Smooth muscle cell (in vitro differentiated cells): ENCODE data around the gene FAS. TPM values are rescaled to one million over a fixed set of nuclear protein-coding genes. Genes with fewer than 3 reads are reported as not detected.

ENCODE experiments used
- DNase-seq: peaks from one replicate; lab custom pipeline; 2025; ENCODE audit not compliant: unreplicated experiment; lab: John Stamatoyannopoulos, UW
- H2AFZ ChIP-seq: fragments of 200-600 bp; sonication (generic); 2 replicates; pipeline ENCODE4 v1.6.0; 2016; ENCODE audit warnings: antibody characterized with exemption, low read depth, mild to moderate bottlenecking
- H3F3A ChIP-seq: fragments of 200-600 bp; sonication (generic); 2 replicates; pipeline ENCODE4 v1.6.0; 2017; ENCODE audit warnings: antibody characterized with exemption, low read depth
- H3K27ac ChIP-seq: fragments of 200-600 bp; sonication (generic); 2 replicates; pipeline ENCODE4 v1.5.1; 2016; ENCODE audit warnings: low read depth, mild to moderate bottlenecking
- H3K27me3 ChIP-seq: fragments of 200-600 bp; sonication (generic); 2 replicates; pipeline ENCODE4 v1.6.1; 2016; ENCODE audit warnings: low read depth, mild to moderate bottlenecking
- H3K36me3 ChIP-seq: fragments of 200-600 bp; sonication (generic); 2 replicates; pipeline ENCODE4 v1.5.1; 2016; ENCODE audit warnings: low read depth
- H3K4me1 ChIP-seq: fragments of 200-600 bp; sonication (generic); 2 replicates; pipeline ENCODE4 v1.5.1; 2016; ENCODE audit warnings: low read depth
- H3K4me2 ChIP-seq: fragments of 200-600 bp; sonication (generic); 2 replicates; pipeline ENCODE4 v1.6.0; 2016; ENCODE audit warnings: mild to moderate bottlenecking
- H3K4me3 ChIP-seq: fragments of 200-600 bp; sonication (generic); 2 replicates; pipeline ENCODE4 v1.5.1; 2016; ENCODE audit warnings: mild to moderate bottlenecking
- H3K79me2 ChIP-seq: fragments of 200-600 bp; sonication (generic); 2 replicates; pipeline ENCODE4 v1.6.0; 2016; ENCODE audit warnings: low read depth, mild to moderate bottlenecking
- H3K9ac ChIP-seq: fragments of 200-600 bp; sonication (generic); 2 replicates; pipeline ENCODE4 v1.6.0; 2016; ENCODE audit warnings: low read depth
- H3K9me3 ChIP-seq: fragments of 200-600 bp; sonication (generic); replicated peaks from 2 replicates; pipeline ENCODE4 v1.5.1; 2016; ENCODE audit warnings: low read depth
- H4K20me1 ChIP-seq: fragments of 200-600 bp; sonication (generic); 2 replicates; pipeline ENCODE4 v1.6.0; 2016; ENCODE audit warnings: low read depth
- CTCF ChIP-seq: fragments of 200-600 bp; sonication (generic); IDR thresholded peaks from 2 replicates; pipeline ENCODE4 v1.5.1; 2017; ENCODE audit warnings: borderline replicate concordance, mild to moderate bottlenecking, antibody characterized with exemption; ENCODE audit not compliant: insufficient read depth, poor library complexity, severe bottlenecking
- WGBS: methylation state at CpG from one replicate; pipeline ENCODE4 v1.1.7; 2016; ENCODE audit warnings: low lambda C conversion rate; 5-methylcytosine and 5-hydroxymethylcytosine counted together
- polyA plus RNA-seq: library from polyadenylated mRNA; unstranded; fragments of >200 nt; fragmentation: Nextera tagmentation; extraction: Ambion mirVana; gene quantifications from 2 replicates; pipeline ENCODE4 v1.2.1, GENCODE V29; 2016
- total RNA-seq: library from RNA; depleted of rRNA; stranded (reverse); fragments of >200 nt; gene quantifications from 2 replicates; pipeline ENCODE4 v1.2.3, GENCODE V29; 2014

The FAS gene
- total RNA-seq (21.8 and 26.7 TPM in 2 replicates), polyA plus RNA-seq (9.9 and 14.4 TPM in 2 replicates)

DNA sequence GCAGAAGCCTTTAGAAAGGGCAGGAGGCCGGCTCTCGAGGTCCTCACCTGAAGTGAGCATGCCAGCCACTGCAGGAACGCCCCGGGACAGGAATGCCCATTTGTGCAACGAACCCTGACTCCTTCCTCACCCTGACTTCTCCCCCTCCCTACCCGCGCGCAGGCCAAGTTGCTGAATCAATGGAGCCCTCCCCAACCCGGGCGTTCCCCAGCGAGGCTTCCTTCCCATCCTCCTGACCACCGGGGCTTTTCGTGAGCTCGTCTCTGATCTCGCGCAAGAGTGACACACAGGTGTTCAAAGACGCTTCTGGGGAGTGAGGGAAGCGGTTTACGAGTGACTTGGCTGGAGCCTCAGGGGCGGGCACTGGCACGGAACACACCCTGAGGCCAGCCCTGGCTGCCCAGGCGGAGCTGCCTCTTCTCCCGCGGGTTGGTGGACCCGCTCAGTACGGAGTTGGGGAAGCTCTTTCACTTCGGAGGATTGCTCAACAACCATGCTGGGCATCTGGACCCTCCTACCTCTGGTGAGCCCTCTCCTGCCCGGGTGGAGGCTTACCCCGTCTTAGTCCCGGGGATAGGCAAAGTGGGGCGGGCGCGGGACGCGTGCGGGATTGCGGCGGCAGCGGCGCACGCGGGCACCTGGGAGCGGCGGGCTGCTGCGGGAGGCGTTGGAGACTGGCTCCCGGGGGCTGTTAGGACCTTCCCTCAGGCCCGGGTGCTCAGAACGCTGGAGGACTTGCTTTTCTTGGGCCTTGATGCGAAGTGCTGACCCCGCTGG is at the start of gene FAS:
FAS (plus strand) TSS at position 415 of the 777 bp plus-strand sequence; CDS start at position 494, 79 bp downstream.
- Histone ChIP-seq H4K20me1 (no peaks in the 10 kb centered on the region), H3K36me3 (no peaks in the 10 kb centered on the region), H3F3A (peaks cover 4% of the 10 kb centered on the region), H3K4me1 (peaks cover 32% of the 10 kb centered on the region), H3K9ac (peak within 1 kb of the TSS; percentile 75), H3K9me3 (no peaks in the 10 kb centered on the region), H3K79me2 (peaks cover 13% of the 10 kb centered on the region), H3K4me2 (peak within 1 kb of the TSS; percentile 94), H2AFZ (peak within 1 kb of the TSS; percentile 96), H3K27me3 (no peaks in the 10 kb centered on the region), H3K4me3 (peak within 1 kb of the TSS; percentile 90), H3K27ac (peak within 1 kb of the TSS; percentile 79)
- DNase-seq, result peak; percentile 66
- no peak for TF ChIP-seq CTCF
- WGBS, result 1% methylated on average over 49 of the region's 51 CpGs

GRCh38 chr10:88941026-88941425 is 49.6 kb upstream of the FAS start:
- Histone ChIP-seq H3K4me2 (no peak overlapping the region), H3F3A (peaks cover 89% of the 10 kb centered on the region), H3K36me3 (peaks cover 55% of the 10 kb centered on the region), H2AFZ (no peak overlapping the region), H3K4me3 (no peak overlapping the region), H3K79me2 (peaks cover 13% of the 10 kb centered on the region), H4K20me1 (peaks cover 92% of the 10 kb centered on the region), H3K9me3 (no peaks in the 10 kb centered on the region), H3K4me1 (no peaks in the 10 kb centered on the region), H3K27me3 (no peaks in the 10 kb centered on the region), H3K9ac (no peak overlapping the region), H3K27ac (peak overlapping the region; percentile 35)
- TF ChIP-seq CTCF, result no peak
- WGBS, result 90% methylated on average over 6 of the region's 6 CpGs
- DNase-seq, result no peak

- H3K4me1 ChIP-seq, result peaks cover 1% of the 10 kb centered on the region
- H3K36me3 ChIP-seq, result peaks cover 44% of the 10 kb centered on the region
- H3K9me3 ChIP-seq, result no peaks in the 10 kb centered on the region
- no peak for DNase-seq
- no peak overlapping the region for H3K27ac ChIP-seq
- H3K4me3 ChIP-seq, result no peak overlapping the region
- H3K4me2 ChIP-seq, result no peak overlapping the region
- H4K20me1 ChIP-seq, result peaks cover 94% of the 10 kb centered on the region
- 95% methylated on average over 3 of the region's 3 CpGs for WGBS
- no peak for TF ChIP-seq CTCF
- H3K27me3 ChIP-seq, result no peaks in the 10 kb centered on the region
- H3F3A ChIP-seq, result peaks cover 70% of the 10 kb centered on the region
- H3K9ac ChIP-seq, result no peak overlapping the region
- no peak overlapping the region for H2AFZ ChIP-seq
- peaks cover 37% of the 10 kb centered on the region for H3K79me2 ChIP-seq
Observed at GRCh38 chr10:88943778-88944177, 46.8 kb upstream of the FAS start.
